Esophagus mucosa (tissue), 1 donor: ENCODE data around the gene SOX10. TPM values are rescaled to one million over a fixed set of nuclear protein-coding genes. Genes with fewer than 3 reads are reported as not detected.
"Not testable (repeated sequence)": the region's sequence is repeated elsewhere in the genome, so short reads cannot be mapped to it uniquely, and the experiment has no call there.

Experiments used
- ATAC-seq: fragments of 200-7000 bp; cut with Tn5 transposase; one replicate; pipeline ENCODE4 v1.9.1; 2020
- total RNA-seq: library from RNA; stranded (reverse); gene quantifications from one replicate; pipeline ENCODE4 v1.2.4, GENCODE V29; 2023
- donor health status: DM: yes; HTN: yes; CAD: no.

The SOX10 gene
- total RNA-seq, 1 donor from 2014 or later, result 0.44 TPM

- no peak for ATAC-seq
Observed at GRCh38 chr22:37959231-37959825, 25.0 kb downstream of the SOX10 start.

GRCh38 chr22:37957232-37957631 is 27.1 kb downstream of the SOX10 start:
- ATAC-seq, result no peak

- ATAC-seq, result not testable (repeated sequence)
Observed at GRCh38 chr22:37955825-37956397, 28.4 kb downstream of the SOX10 start.

- ATAC-seq, result no peak
Observed at GRCh38 chr22:37954686-37955085, 29.7 kb downstream of the SOX10 start.

GRCh38 chr22:37953437-37954179 is 30.7 kb downstream of the SOX10 start, which contains the start of the genes C22orf23 and POLR2F:
Gene C22orf23, minus strand, starts transcription at chr22:37953601. Its CDS starts 452 bp downstream, at chr22:37953149.
Gene POLR2F, plus strand, starts transcription at chr22:37953699. Its CDS starts 89 bp downstream, at chr22:37953788.
- peak; percentile 93 for ATAC-seq

GRCh38 chr22:37953062-37953436 is 31.3 kb downstream of the SOX10 start:
- ATAC-seq, result peak; percentile 4

GRCh38 chr22:37952629-37953028 is 31.7 kb downstream of the SOX10 start:
- peak; percentile 9 for ATAC-seq

GRCh38 chr22:37951305-37951704 is 33.0 kb downstream of the SOX10 start:
- ATAC-seq, result no peak

- not testable (repeated sequence) for ATAC-seq
Observed at GRCh38 chr22:37947142-37947795, 37.1 kb downstream of the SOX10 start.

- ATAC-seq, result not testable (repeated sequence)
Observed at GRCh38 chr22:37944423-37944822, 39.9 kb downstream of the SOX10 start.

- peak; percentile 12 for ATAC-seq
Observed at GRCh38 chr22:37943825-37944198, 40.5 kb downstream of the SOX10 start.

- ATAC-seq, result no peak
Observed at GRCh38 chr22:37943136-37943824, 41.1 kb downstream of the SOX10 start.

- ATAC-seq, result no peak
Observed at GRCh38 chr22:37942133-37942532, 42.2 kb downstream of the SOX10 start.

- peak; percentile 6 for ATAC-seq
Observed at GRCh38 chr22:37940698-37941376, 43.5 kb downstream of the SOX10 start.

- peak; percentile 93 for ATAC-seq
Observed at GRCh38 chr22:37933711-37934376, 50.5 kb downstream of the SOX10 start.

GRCh38 chr22:37932821-37933578 is 51.4 kb downstream of the SOX10 start:
- peak; percentile 79 for ATAC-seq

- ATAC-seq, result no peak
Observed at GRCh38 chr22:37932401-37932800, 52.0 kb downstream of the SOX10 start.

- no peak for ATAC-seq
Observed at GRCh38 chr22:37931893-37932389, 52.4 kb downstream of the SOX10 start.

- ATAC-seq, result no peak
Observed at GRCh38 chr22:37930952-37931440, 53.4 kb downstream of the SOX10 start.

GRCh38 chr22:37930270-37930951 is 53.9 kb downstream of the SOX10 start:
- ATAC-seq, result no peak
